HG03108 (cell line): ENCODE results near the gene ETV6.
"Not testable (repeated sequence)": the region's sequence is repeated elsewhere in the genome, so short reads cannot be mapped to it uniquely, and the experiment has no call there.

Experiments used
- ATAC-seq: cut with Tn5 transposase; IDR thresholded peaks from one replicate; pipeline ENCODE4 v1.9.1; 2021; ENCODE audit warnings: moderate library complexity; ENCODE audit not compliant: unreplicated experiment

The ETV6 gene

DNA sequence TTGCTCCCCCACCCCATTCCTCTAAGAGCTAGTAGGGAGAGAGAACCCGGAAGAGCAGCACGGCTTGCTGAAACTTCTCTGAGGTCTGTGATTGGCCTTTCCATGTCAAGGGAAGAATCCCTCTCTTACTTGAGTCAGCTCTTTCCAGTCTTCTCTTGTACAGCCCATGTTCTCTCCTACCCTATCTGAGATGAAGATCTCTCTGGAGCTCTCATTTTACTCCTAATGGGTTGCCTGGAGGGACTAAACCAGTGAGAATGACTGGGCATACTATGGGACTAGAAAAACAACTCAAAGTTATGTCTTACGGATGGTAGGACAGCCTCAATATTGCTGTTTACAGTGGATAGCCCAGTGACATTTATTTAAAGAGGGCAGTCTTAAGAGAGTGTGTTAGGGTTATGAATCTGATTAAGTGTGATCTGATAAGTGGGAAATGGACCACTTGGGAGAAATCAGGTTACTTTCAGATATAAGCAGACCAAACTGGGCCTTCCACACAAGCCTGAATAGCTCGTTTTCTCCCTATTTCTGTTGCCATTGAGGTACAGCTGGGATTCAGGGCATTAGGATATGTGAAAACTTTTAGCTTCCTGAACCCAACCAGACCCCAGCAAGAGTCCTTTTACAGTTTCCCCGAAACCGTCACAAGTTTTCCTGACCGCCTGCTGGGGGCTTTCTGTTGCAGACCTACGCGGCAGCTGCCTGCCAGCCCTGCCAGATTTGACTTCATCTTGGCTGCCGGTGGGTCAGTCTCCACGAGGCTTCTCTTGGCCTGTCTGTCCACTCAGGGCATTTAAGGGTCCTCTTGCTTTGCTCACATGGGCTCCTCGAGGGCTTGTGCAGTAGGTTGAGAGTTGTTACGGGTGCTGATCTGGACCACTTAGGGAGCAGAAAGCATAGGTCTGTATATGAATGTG, 16.9 kb downstream of the ETV6 start:
- no peak for ATAC-seq

DNA sequence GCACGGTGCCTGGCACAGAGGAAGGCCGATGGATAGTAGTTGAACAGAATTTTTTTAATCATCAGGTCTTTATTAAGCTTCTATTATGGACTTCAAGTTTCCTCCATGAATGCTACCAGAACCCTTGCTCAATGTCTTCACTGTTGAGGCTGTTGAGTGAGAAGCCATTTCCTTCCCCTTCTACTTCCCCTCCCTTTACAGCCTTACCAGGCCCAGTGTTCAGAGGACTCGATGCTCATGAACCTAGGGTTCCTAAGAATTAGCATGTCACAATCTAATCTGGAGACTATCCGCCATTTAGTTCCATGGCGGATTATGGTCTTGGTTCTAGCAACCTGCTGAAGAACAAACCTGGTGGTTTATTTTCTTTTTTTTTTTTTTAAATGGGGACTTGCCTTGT, 17.7 kb downstream of the ETV6 start:
- ATAC-seq = no peak

DNA sequence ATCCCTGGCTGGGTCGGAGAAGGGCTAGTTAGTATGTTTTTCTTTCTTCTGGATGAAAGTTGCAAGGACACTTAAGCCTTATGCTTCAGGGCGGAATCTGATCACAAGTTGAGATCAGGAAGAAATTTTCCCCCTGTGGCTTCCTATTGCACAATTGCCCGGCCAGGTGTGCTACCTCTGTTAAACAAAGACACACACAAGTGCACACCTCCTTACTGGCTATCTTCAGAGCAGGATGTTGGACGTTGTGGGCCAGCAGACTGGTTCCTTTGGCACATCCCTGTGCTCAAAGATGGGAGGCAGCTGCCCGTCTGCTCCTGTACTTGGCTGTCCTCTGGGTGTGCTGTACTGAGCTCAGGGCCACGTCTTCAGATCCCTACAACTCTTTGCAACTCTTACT, 19.1 kb downstream of the ETV6 start:
- ATAC-seq = no peak

DNA sequence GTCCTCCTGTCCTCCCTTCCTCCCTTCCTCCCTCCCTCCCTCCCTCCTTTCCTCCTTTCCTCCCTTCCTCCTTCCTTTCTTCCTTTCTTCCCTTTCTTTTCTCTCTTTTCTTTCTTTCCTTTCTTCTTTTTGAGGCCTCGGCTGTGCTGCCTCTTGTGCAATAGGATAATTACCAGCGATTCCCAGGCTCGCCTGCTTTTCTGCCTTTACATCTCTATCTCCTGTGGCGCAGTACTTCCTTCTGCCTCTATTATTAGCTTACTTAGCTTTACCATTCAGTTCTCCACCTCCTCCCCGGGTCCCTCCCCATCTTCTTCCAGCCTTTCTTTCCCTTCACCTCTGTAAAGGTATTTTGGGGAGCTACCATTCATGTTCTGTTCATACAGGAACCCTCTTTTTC, 19.9 kb downstream of the ETV6 start:
- no peak for ATAC-seq

DNA sequence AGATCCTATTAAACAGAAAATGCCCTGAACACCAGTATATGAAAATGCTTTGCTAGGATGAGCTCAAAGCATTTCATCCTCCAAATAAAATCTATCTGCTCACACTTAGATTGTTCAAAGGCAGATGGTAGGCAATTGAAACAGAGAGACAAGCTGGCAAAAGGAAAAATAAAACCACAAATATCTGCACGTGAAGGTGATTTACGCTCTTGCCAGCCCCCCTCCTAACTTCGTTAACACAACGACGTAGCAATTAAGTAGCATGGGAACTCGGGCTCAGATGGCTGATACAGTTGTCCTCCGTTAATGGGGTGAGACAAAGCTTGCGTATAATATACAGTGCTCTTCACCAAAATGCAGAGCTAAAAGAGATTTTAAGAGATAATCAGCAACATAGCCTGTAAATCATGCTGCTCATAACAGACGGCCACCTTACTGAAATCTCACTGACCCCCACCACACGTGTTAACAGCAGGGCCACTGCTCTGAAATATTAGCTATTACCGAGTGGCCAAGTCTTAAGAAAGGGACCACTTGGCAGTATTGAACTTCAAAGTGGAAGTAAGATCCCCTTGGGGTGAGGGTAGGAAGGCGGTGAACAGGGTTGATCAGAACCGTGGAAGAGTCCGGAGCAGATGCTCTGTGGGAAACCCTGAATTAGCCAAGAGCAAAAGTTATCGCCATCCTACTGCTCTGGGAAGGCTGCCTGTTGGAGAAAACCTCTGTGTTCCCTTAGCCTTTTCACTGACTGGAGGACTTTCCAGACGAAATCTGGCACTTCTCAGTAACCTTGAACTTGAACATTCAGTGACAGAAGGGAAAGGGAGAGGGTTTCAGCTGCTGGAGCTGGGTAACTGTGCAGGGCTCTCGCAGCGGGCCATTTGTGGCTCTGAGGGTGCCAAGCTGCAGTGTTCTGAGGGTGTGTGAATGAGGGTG, 23.1 kb downstream of the ETV6 start:
- no peak for ATAC-seq

DNA sequence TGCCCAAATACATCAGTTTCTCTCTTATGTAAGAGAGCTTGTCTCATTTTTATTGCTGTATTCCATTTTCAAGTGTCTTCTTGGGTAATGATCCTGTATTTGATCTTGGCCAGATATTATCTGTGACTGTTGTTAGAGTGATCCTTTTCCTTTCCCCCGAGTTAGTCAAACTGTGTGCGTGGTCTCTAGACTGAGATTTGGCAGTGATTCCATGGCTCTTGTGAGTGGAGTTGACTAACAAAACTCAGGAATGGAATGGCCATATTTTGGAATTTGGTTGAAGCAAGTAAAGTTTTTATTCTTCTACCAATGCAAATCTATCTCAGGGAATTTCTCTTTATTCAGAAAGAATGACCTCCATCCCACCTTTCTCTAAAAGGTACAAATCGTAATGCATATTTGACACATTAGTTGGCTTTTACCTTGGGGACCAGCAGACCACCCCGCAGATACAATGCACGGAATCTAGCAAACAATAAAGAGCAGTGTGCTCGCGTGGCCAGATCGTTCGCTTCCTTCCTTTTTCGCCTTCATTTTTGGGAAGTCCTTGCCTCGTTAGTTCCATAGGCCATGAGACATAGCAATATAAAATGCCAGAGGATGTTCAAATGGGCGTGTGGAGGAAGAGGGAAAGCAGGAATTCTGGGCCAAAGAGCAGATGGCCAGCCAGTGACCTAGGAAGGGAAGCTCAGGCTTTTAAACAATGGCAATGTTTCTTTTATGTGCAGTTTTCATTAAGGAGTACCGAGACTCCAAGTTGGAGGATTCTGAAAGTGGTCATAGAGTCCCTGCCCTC, 24.4 kb downstream of the ETV6 start:
- ATAC-seq = no peak

DNA sequence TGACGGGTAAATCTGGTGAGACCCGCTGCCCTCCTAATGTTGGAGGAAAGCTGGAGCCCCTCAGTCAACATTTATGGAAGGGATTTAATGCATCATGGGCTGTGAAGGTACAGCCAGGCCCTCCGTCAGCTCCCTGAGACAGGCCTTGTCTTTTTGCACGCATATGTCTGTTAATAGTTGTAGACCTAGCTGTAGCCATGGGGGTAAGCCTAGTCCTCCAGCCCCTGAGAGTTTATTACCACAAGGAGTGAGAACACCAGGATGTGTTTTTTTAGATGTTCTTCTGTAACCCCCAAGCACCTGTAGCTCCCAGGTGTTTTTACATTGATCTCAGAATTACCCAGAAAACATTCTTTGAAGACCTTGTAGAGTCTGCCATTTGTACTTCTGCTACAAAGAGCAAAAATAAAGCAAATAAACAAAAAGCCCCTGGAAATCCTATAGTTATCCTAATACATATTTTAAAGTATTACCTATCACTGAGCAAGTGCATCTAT, 25.5 kb downstream of the ETV6 start:
- no peak for ATAC-seq

DNA sequence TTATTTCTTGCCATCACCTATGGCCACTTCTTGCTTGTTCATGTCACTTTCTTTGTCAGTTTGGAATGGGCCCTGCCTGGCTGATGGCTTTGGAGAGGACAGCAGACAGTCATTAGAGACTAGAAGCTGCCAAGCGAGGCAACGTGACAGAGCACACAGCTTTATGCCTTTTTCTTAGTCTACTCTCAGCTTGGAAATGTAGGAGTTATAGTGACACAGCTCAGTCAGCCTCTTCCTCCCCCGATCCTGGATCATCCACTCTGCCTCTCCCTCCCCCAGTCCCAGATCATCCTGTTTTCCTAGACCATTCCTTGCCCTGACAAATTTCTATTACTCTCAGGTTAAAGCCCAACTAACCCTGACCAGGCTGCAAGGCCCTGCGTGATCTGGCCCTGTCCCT, 26.6 kb downstream of the ETV6 start:
- no peak for ATAC-seq

DNA sequence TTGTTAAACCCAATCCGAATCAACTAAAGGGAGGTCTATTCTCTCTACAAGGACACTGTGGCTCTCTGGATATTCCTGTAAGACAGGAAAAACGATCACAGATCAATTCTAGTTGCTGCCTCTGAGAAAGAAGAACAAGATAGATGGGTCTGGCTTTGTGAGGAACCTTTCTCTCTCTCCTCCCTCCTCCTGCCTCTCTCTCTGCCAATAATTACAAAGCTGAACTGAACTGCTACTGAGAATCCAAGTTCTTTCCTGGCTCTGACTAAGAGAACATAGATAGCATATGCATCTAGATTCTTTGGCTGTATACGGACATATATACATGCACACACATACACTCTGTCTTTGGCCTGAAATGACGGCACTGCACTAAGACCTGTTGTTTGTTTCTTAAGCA, 27.6 kb downstream of the ETV6 start:
- ATAC-seq = no peak

DNA sequence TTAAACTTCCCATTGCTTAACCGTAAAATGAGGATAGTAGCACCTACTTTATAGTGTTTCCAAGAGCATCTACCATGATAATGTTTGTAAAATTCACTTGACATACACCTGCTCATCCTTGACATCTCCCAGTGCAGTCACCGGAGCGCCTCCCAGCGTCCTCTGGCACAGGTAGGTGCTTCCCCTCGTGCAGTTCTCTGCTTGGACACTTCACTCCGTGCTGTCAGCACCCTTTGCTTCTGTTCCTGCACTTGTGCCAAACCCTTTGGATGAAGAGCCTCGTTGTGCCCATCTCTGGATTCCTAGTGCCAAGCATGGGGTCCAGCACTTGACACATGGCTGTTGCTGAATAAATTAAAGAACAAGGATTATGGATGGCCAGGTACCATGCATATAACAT, 28.3 kb downstream of the ETV6 start:
- no peak for ATAC-seq

DNA sequence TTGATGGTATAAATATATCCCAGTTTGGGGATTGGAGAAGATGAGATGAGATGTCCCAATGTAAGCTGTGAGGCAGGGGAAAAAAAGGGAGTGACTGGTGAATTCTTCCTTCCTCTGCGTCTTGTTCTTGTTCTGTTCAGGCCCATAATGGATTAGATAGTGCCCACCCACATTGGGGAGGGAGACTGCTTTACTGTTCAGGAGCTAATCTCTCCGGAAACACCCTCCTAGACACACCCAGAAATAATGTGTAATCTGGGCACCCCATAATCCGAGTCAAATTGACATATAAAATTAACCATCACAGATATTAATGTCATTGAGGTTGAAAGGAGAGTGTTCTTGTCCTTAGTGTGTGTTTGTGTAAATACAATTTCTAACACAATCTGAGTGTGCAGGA, 29.3 kb downstream of the ETV6 start:
- no peak for ATAC-seq

DNA sequence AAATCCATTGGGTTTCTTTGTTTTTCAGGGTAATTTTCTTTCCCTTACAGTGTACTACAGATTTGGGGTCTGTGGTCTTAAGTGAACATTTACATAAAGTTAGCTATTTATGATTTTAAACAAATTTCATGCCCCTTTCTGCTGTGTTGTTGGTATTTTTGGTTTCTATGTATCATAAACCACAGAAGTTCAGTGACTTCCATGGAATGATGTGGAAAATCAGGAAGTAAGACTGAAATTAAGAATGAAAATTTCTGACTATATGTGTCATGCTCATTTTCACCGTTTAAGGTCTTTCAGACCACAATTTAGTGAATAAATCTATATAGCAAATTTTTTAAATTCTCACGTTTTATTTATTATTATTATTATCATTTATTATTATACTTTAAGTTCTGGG, 31.7 kb downstream of the ETV6 start:
- no peak for ATAC-seq

DNA sequence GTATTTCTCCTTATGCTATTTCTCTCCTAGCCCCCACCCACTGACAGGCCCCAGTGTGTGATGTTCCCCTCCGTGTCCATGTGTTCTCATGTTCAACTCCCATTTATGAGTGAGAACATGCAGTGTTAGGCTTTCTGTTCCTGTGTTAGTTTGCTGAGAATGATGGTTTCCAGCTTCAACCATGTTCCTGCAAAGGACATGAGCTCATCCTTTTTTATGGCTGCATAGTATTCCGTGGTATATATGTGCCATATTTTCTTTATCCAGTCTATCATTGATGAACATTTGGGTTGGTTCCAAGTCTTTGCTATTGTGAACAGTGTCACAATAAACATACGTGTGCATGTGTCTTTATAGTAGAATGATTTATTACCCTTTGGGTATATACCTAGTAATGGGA, 32.2 kb downstream of the ETV6 start:
- ATAC-seq = not testable (repeated sequence)

DNA sequence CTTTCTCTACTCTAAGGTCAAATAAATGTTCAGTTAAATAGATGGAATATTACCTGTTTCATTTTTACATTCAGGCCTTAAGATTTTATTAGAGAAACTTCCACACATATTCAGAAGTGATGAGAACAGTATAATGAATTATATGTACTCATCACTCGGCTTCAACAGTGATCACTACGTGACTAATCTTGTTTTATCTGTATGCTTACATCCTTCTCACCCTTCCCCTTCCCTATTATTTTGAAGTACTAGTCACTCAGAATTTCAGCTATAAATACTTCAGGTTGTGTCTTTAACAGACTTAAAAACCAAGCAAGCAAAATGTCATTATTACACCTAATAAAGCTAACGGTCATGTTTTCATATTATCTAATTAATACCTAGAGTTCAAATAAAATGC, 34.9 kb downstream of the ETV6 start:
- ATAC-seq = no peak

DNA sequence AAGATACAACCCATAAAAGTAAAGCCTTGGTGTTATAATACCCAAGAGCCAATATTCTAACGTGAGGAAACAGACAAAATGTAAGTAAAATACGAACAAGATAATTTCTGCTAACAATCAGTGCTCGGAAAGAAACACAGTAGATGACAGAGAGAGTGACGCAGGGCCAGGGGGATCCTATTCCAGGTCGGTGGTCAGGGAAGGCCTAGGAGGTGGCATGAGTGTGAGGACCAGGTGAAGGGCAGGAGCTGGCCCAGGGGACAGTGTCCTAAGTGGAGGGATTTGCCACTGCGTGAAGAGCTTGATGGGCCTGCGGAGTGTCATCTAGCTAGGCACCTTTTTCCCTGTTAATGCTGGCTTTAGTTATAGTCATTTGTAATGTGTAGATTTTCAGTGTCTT, 35.3 kb downstream of the ETV6 start:
- ATAC-seq = no peak

DNA sequence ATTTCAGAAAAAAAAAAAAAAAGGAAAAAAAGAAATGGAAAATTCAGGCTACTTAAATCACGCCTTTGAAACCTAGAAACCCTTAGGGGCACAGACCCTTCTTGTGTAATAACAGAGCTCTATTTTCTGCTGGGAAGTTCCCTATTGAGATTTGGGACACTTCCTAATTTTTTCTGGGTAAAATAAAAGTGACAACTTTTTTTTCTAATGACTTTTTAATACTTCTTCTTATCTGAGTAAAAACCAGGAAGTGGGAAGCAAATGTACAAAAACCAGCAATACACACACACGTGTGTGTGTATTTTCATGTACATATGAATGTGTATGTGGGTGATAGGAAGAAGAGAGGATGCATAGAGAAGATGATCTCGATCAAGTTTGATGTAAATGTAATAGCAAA, 35.8 kb downstream of the ETV6 start:
- no peak for ATAC-seq

DNA sequence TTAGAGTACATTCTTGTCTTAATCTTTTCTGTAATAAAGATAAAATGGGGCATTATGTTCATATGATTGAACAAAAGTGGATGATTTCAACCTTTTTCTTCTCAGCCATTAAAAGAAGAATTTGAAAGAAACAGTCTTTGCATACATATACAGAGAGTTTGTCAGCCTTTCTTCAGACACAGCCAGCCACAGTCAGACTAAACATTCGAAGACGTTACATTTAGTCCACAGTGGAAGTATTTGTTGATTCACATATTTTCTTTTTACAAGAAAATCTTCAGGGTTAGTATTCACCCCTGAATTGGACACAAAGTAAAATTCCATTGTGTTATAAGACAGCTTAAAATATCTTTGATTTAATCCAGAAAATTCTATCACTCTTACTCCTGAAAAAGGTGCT, 36.2 kb downstream of the ETV6 start:
- no peak for ATAC-seq

DNA sequence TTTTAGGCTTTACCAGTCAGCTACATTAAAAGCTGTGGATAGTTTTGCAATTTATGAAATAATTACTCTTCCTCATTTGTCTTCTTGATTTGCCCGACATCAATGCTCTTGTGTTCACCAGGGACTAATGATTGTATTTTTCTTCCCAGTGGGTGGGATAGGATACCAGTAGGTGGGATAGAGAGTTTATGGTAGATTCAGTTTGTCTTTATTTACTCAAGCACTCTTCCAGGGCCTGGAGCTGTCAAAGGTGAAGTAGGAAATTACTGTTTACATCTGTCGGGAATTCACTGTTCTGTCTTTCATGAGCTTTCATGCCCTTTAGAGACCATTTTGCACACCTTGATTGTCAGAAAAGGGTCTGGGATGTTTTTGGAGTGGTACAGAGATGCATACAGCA, 36.6 kb downstream of the ETV6 start:
- no peak for ATAC-seq

DNA sequence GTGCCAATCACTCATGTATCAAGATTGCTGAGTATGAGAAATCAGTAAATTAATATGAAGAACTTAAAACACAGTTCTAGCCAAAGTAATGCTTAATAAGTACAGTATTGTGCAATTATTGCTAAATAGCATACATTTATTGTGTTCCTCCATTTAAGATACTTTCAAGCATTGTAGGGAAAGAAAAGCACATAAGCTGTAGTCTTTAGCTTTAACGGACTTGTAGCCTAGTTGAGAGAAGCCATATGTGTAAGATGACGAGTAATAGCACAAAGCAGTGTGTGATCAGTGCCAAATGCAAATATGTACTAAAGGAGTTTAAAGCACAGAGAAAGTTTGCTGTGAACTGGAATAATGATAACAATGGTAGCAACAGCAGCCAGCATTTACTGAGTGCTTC, 38.1 kb downstream of the ETV6 start:
- no peak for ATAC-seq

DNA sequence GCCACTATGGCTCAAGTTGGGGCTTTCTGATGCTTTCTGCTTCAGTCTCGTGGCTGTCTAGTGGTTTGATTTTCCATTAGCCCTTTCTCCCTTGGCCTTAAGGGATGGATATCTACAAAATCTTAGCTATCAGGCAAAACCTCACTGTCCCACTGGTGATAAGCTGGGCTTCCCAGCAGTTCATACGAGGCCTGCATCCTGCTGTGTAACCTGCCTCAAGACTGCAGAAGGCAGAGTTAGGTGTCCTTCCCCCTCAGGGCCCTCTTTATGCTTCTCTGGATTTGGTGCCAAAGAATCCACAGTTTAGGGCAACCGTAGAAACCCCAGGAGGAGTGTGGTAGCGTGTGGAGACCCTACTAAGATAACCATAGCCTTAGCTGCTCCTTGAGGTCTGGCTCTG, 38.9 kb downstream of the ETV6 start:
- ATAC-seq = no peak

DNA sequence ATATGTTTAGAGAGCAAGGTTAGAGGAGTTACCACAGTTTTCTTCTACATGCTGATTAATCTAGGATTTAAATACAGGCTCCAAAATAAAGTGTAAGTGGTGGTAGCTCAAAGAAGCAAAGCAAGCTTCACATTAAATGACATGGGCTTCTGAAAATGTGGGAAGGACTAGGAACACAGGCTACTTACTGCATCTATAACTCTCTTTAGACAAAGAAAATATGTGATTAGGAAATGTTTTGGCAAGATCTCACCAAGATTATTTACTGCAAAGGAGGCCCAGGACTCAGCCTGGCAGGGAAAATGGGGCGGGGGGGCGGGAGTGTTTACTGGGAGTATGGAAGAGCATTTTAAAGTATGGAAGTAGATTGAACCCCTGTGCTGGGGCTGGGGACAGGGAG, 39.4 kb downstream of the ETV6 start:
- no peak for ATAC-seq
